Measurements from ENCODE around the gene ASF1B.
"Not testable (repeated sequence)": the region's sequence is repeated elsewhere in the genome, so short reads cannot be mapped to it uniquely, and the experiment has no call there.

GRCh38 chr19:14181199-14181598, 44.8 kb upstream of the ASF1B start:
- not testable (repeated sequence) for TF ChIP-seq EP300, CTCF (IDR thresholded peaks at IDR 0.05)
